Retinal pigment epithelial cell (primary cell): ENCODE measurements around the gene RPA1.

Source experiments
- DNase-seq: peaks from one replicate; pipeline ENCODE4 v3.0.0-alpha.2; 2010; ENCODE audit warnings: low read depth
- H3K4me3 ChIP-seq: 2 replicates; pipeline ENCODE4 v1.5.1; 2011; ENCODE audit warnings: mild to moderate bottlenecking, low read length, control low read depth, moderate library complexity
- TF ChIP-seq, protein P1 (sequence below): conservative IDR thresholded peaks from 2 replicates; pipeline ENCODE4 v1.5.1; 2011; ENCODE audit warnings: low read depth, low read length, control low read depth, inconsistent platforms

The RPA1 gene

DNA sequence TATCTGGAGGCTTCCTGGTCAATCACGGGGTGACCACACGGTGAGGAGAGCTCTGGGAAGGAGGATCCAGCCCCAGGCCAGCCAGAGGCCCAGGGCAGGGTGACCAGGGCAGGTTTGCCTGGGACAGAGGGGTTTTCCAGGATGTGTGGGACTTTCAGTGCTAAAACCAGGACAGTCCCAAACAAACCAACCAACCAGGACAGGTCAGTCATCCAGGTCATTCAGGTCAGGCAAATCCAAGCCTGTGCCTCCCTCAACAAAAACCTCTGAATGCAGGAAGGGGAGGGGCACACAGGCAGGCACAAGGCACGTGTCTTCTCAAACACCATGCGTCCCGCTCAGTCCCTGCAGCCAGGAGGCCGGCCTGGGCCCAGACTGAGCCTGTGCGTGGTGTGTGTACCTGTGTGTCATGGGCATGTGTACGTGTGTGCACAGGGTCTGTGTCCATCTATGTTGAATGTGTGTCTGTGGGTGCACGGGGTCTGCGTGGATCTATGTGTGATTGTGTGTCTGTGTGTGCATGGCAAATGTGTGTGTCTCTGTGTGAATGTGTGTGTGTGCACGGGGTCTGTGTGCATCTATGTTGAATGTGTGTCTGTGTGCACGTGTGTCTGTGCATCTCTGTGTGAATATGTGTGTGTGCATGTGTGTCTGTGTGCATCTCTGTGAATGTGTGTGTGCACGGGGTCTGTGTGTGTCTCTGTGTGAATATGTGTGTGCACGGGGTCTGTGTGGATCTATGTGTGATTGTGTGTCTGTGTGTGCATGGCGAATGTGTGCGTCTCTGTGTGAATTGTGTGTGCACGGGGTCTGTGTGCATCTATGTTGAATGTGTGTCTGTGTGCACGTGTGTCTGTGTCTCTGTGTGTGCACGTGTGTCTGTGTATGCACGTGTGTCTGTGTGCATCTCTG, 116.5 kb downstream of the RPA1 start:
- no peak for DNase-seq
- no peak overlapping the region for H3K4me3 ChIP-seq
- TF ChIP-seq, protein P1, sequence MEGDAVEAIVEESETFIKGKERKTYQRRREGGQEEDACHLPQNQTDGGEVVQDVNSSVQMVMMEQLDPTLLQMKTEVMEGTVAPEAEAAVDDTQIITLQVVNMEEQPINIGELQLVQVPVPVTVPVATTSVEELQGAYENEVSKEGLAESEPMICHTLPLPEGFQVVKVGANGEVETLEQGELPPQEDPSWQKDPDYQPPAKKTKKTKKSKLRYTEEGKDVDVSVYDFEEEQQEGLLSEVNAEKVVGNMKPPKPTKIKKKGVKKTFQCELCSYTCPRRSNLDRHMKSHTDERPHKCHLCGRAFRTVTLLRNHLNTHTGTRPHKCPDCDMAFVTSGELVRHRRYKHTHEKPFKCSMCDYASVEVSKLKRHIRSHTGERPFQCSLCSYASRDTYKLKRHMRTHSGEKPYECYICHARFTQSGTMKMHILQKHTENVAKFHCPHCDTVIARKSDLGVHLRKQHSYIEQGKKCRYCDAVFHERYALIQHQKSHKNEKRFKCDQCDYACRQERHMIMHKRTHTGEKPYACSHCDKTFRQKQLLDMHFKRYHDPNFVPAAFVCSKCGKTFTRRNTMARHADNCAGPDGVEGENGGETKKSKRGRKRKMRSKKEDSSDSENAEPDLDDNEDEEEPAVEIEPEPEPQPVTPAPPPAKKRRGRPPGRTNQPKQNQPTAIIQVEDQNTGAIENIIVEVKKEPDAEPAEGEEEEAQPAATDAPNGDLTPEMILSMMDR: no peak

DNA sequence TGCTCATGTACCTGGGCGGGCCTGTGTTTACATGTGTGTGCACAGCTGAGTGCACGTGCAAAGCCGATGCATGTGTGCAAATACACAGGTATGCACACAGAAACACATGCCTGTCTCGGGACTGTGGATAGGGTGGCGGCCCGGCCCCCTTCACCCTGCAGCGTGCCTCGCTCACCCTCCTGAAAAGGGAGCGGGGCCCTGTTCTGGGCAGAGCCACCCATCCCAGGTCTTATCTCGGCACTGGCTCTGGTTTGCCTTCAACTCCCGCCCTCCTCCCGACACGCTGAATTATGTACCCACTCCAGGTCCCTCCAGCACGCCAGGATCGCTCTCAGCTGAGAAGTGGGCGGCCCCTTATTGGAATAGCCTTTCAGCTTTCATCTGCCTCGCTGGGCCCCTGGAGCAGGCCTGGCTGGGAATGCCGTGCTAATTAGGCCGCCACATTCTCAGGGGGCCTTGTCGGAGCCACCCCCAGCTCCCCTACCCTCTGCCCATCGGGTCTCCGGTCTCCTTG, 117.5 kb downstream of the RPA1 start:
- no peak overlapping the region for H3K4me3 ChIP-seq
- TF ChIP-seq, protein P1: no peak
- no peak for DNase-seq

DNA sequence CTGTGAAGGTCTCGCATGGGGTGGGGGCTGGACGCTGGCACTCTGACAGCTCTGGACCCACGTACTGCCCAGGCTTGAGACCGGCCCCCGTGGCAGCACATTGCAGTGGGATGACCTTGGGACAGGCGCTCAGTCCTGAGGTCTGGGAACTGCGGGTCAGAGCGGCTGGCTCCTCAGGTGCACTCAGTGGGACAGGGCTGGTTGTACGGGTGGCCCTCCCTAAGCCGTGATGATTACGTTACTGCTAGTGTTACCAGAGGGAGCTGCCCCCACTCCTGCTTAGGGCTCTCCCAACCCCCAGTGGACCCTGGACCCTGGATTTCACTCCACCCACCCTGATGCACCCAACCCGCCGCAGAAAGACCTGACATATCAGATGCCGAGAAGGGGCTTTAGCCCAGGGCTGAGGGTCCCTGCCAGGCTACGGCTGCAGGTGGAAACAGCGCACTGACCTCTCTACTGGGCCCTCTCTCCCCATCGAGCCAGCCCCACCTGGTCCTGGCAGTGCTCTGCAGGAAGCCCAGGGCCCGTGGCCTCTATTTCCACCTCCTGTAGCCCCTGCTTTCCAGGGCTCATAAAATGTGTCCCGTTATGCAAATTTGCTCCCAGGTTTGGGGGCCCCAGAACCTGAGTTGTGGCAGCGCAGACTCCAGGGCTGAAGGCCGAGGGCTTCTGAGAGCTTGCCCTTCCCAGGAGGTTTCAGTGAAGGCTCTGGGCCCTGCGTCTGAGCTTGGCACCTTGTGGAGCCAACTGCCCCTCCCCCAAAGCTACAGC, 118.1 kb downstream of the RPA1 start:
- no peak for DNase-seq
- H3K4me3 ChIP-seq: no peak overlapping the region
- TF ChIP-seq, protein P1: no peak

DNA sequence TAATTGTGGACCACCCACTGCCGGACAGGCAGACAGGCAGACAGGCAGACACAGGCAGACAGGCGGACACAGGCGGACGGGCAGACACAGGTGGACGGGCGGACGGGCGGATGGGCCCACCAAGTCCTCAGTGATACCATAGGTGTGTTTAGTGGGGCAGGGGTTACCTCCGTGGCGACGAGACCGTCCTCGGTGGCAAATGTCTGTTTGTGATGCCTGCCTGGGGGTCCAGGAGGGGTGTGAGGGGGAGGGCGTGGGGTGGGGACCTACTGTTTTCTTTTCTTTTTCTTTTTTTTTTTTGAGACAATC, 118.7 kb downstream of the RPA1 start:
- TF ChIP-seq, protein P1: no peak
- no peak for DNase-seq
- no peak overlapping the region for H3K4me3 ChIP-seq
